Peyer's patch (tissue), 4 donors: Measurements from ENCODE around the gene NUDC.

Experiments used
- POLR2A ChIP-seq, 2 donors: fragments of 450-650 bp; IDR thresholded peaks; one replicate each; pipeline ENCODE4 v1.5.1; 2017; ENCODE audit warnings: antibody characterized with exemption in 2 of 2, mild to moderate bottlenecking in 2 of 2, moderate library complexity in 2 of 2
- TF ChIP-seq, protein P1 (sequence below), 6 experiments: fragments of 450-650 bp in 4 of 6; fragments of 200-600 bp in 2 of 6; sonication (generic) in 1 of 6; IDR thresholded peaks; one replicate each; pipeline ENCODE4 v1.5.1; 2017 to 2019; ENCODE audit warnings: antibody characterized with exemption in 6 of 6, mild to moderate bottlenecking in 3 of 6, moderate library complexity in 1 of 6

DNA sequence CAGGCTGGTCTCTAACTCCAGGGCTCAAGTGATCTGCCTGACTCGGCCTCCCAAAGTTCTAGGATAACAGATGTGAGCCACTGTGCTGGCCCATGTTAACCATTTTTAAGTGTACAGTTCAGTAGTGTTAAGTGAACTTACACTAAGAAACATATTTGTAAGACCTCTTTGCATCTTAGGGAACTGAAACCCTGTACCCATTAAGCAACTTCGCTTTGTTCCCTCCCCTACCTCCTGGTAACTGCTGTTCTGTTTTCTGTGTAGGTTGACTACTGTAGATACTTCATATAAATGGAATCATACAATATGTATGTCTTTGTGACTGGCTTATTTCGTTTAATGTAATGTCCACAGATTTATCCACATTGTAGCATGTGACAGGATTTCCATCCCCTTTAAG lies 11.0 kb downstream of the NUDC start:
- TF ChIP-seq, protein P1, sequence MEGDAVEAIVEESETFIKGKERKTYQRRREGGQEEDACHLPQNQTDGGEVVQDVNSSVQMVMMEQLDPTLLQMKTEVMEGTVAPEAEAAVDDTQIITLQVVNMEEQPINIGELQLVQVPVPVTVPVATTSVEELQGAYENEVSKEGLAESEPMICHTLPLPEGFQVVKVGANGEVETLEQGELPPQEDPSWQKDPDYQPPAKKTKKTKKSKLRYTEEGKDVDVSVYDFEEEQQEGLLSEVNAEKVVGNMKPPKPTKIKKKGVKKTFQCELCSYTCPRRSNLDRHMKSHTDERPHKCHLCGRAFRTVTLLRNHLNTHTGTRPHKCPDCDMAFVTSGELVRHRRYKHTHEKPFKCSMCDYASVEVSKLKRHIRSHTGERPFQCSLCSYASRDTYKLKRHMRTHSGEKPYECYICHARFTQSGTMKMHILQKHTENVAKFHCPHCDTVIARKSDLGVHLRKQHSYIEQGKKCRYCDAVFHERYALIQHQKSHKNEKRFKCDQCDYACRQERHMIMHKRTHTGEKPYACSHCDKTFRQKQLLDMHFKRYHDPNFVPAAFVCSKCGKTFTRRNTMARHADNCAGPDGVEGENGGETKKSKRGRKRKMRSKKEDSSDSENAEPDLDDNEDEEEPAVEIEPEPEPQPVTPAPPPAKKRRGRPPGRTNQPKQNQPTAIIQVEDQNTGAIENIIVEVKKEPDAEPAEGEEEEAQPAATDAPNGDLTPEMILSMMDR (IDR thresholded peaks at IDR 0.05): no peak
- TF ChIP-seq POLR2A (IDR thresholded peaks at IDR 0.05): no peak
